Parathyroid adenoma (tissue), 2 donors: Measurements from ENCODE around the gene MYCBP2.
"Not testable (repeated sequence)": the region's sequence is repeated elsewhere in the genome, so short reads cannot be mapped to it uniquely, and the experiment has no call there.

Source experiments
- H2AFZ ChIP-seq: fragments of 300-600 bp; sonication (generic); one replicate; pipeline ENCODE4 v1.7.0; 2017; ENCODE audit warnings: antibody characterized with exemption, mild to moderate bottlenecking
- H3K27ac ChIP-seq: fragments of 300-600 bp; sonication (generic); one replicate; pipeline ENCODE4 v1.7.0; 2017
- H3K27me3 ChIP-seq: fragments of 300-600 bp; sonication (generic); one replicate; pipeline ENCODE4 v1.7.0; 2017; ENCODE audit warnings: low read length; ENCODE audit not compliant: control insufficient read depth, insufficient read depth
- H3K36me3 ChIP-seq: fragments of 300-600 bp; sonication (generic); one replicate; pipeline ENCODE4 v1.7.0; 2017; ENCODE audit warnings: low read length; ENCODE audit not compliant: control insufficient read depth, insufficient read depth
- H3K4me1 ChIP-seq: fragments of 300-600 bp; sonication (generic); one replicate; pipeline ENCODE4 v1.7.0; 2017; ENCODE audit warnings: control low read depth
- H3K4me2 ChIP-seq: fragments of 300-600 bp; sonication (generic); one replicate; pipeline ENCODE4 v1.7.0; 2017; ENCODE audit warnings: low read length
- H3K4me3 ChIP-seq: fragments of 300-600 bp; sonication (generic); one replicate; pipeline ENCODE4 v1.7.0; 2017; ENCODE audit warnings: low read depth, low read length
- H3K79me2 ChIP-seq: fragments of 300-600 bp; sonication (generic); one replicate; pipeline ENCODE4 v1.7.0; 2017; ENCODE audit warnings: control low read depth
- H3K9ac ChIP-seq: fragments of 300-600 bp; sonication (generic); one replicate; pipeline ENCODE4 v1.7.0; 2017; ENCODE audit warnings: mild to moderate bottlenecking
- H3K9me3 ChIP-seq: fragments of 300-600 bp; sonication (generic); one replicate; pipeline ENCODE4 v1.7.0; 2017; ENCODE audit warnings: low read length; ENCODE audit not compliant: control insufficient read depth
- TF ChIP-seq, protein P1 (sequence below): fragments of 300-600 bp; sonication (generic); IDR thresholded peaks from one replicate; pipeline ENCODE4 v1.7.0; 2017; ENCODE audit warnings: antibody characterized with exemption, mild to moderate bottlenecking
- donor health status: primary hyperparathyroidism.

MYCBP2 gene

DNA sequence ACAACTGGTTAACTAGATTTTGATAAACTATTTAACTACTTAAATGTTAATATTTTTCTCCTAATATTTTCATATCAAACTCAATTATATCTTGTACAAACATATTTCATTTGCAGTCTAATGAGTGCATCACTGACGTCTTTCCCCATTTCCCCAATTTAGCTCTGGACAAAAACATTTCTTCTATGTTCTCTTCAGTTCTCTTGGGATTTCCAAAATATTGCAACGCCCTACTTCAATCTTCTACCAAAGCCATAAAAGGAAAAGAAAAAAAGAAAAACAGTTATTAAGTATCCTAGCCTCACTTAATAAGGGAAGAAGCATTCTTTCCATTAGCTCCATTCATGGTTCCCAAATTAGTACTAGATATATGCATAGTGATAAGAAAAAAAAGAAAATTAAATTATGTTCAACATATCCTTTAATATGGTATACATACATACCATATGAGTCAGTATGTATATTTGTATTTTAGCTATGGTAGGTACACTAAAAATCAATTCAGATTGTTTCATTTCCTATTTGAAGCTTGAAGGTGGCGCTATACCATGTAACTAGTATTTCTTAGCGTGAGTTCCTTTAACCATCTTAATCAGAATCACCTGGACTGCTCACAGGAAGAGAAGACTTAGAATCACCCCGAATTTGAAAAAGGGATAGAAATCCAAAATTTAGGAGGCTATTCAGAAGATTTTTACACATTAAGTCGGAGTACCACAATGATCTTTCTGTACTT is 309.8 kb downstream of the MYCBP2 start:
- H2AFZ ChIP-seq = no peak overlapping the region
- no peak overlapping the region for H3K9ac ChIP-seq
- no peaks in the 10 kb centered on the region for H3K9me3 ChIP-seq
- H3K79me2 ChIP-seq = peaks cover 4% of the 10 kb centered on the region
- H3K4me1 ChIP-seq = no peaks in the 10 kb centered on the region
- peaks cover 3% of the 10 kb centered on the region for H3K36me3 ChIP-seq
- no peak overlapping the region for H3K4me3 ChIP-seq
- H3K4me2 ChIP-seq = no peak overlapping the region
- TF ChIP-seq, protein P1, sequence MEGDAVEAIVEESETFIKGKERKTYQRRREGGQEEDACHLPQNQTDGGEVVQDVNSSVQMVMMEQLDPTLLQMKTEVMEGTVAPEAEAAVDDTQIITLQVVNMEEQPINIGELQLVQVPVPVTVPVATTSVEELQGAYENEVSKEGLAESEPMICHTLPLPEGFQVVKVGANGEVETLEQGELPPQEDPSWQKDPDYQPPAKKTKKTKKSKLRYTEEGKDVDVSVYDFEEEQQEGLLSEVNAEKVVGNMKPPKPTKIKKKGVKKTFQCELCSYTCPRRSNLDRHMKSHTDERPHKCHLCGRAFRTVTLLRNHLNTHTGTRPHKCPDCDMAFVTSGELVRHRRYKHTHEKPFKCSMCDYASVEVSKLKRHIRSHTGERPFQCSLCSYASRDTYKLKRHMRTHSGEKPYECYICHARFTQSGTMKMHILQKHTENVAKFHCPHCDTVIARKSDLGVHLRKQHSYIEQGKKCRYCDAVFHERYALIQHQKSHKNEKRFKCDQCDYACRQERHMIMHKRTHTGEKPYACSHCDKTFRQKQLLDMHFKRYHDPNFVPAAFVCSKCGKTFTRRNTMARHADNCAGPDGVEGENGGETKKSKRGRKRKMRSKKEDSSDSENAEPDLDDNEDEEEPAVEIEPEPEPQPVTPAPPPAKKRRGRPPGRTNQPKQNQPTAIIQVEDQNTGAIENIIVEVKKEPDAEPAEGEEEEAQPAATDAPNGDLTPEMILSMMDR = no peak
- H3K27ac ChIP-seq = no peak overlapping the region
- H3K27me3 ChIP-seq = no peaks in the 10 kb centered on the region

DNA sequence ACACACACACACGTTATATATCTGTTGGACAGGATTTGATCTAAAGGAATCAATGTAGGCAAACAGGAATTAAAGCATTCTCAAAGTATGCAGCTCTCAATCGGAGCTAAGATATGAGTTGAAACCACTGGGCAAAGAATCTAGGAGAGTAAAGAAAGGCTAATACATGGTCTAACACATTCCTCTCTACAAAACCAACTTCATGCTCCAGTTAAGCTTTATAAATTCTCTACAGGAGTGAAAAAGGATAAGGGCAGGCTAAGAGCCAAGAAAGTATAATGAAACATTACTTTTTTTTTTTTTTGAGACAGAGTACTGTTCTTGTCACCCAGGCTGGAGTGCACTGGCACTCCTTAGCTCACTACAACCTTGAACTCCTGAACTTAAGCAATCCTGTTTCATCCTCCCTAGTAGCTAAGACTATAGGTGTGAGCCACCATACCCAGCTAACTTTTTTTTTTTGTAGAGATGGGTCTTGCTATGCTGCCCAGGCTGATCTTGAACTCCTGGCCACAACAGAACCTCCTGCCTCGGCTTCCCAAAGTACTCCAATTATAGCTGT is 310.6 kb downstream of the MYCBP2 start:
- Histone ChIP-seq H3K27ac (no peak overlapping the region), H3K27me3 (no peaks in the 10 kb centered on the region), H3K79me2 (peaks cover 4% of the 10 kb centered on the region), H3K9me3 (no peaks in the 10 kb centered on the region), H3K4me3 (no peak overlapping the region), H3K36me3 (peaks cover 3% of the 10 kb centered on the region), H3K4me2 (peak overlapping the region; percentile 42), H2AFZ (no peak overlapping the region), H3K4me1 (no peaks in the 10 kb centered on the region), H3K9ac (no peak overlapping the region)
- TF ChIP-seq, protein P1 = no peak

DNA sequence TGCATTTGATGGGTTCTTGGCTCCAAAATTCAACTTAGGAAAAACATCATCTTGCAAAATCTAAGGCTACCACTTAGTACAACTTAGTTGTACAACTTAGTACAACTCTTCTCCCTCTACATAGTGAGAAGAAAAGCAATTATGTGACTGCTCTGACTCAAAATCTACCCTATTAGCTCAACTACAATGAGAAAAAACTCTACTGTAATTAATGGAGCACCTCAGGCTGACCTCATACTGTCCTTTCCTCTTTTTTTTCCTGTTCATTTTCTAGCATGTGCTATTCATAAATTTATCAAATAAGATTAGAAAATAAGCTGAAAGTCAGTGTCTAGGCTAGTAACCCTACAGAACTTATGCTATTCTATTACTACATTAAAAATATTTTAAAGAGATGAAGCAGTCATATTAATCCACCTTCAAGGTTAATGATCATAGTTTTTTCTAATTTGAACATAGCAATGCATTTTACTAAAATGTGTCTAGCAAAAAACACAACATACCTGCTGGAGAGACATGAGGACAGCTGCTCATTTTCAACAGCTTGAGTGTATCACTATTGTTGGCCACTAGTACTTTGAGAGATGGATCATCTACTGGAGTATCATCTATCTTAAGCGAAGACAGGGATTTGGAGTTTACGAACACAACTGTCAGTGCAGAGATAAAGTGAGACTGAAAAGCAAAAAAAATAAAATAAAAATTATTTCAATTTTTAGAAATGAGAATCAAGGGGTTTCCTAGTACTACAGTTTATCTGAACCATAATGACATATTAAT is 311.8 kb downstream of the MYCBP2 start:
- no peaks in the 10 kb centered on the region for H3K27me3 ChIP-seq
- no peak overlapping the region for H3K9ac ChIP-seq
- H3K9me3 ChIP-seq = no peaks in the 10 kb centered on the region
- H3K79me2 ChIP-seq = peaks cover 4% of the 10 kb centered on the region
- no peak overlapping the region for H3K4me2 ChIP-seq
- TF ChIP-seq, protein P1 = no peak
- no peak overlapping the region for H3K27ac ChIP-seq
- H3K36me3 ChIP-seq = peaks cover 3% of the 10 kb centered on the region
- no peaks in the 10 kb centered on the region for H3K4me1 ChIP-seq
- no peak overlapping the region for H2AFZ ChIP-seq
- no peak overlapping the region for H3K4me3 ChIP-seq

DNA sequence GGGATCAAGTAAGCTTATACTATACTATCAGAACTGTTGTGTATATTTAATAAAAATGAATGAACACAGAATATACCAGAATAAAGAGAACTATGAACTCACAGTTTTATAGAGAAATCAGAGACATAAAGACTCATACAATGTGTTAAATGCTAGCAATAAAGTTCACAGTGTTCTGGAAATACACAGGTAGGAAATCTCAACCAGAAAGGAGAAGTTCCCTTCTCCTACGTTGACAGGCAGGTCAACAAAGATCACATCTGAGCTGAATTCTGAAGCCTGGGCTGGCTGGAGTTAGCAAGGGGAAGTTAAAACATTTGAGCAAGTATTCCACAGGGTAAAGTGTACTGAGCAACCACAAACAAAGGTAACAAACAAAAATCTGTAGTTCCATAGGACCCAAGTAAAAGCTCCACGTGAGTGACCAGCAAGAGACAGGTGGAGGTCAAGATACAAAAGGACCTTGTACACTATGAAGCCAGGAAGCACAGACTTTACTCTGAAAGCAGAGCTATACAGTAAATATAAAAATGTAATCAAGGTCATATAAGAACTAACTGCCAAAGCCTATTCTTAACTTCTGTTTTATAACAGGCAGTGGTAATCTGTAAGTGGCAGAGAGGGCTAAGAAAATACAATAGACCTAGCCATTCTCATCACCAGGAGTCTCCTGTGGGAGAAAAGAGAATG is 312.9 kb downstream of the MYCBP2 start:
- Histone ChIP-seq H3K9ac (no peak overlapping the region), H3K4me3 (no peak overlapping the region), H3K79me2 (no peaks in the 10 kb centered on the region), H3K27ac (no peak overlapping the region), H3K9me3 (no peaks in the 10 kb centered on the region), H3K27me3 (no peaks in the 10 kb centered on the region), H2AFZ (no peak overlapping the region), H3K4me1 (no peaks in the 10 kb centered on the region), H3K4me2 (no peak overlapping the region), H3K36me3 (peaks cover 3% of the 10 kb centered on the region)
- TF ChIP-seq, protein P1 = no peak

DNA sequence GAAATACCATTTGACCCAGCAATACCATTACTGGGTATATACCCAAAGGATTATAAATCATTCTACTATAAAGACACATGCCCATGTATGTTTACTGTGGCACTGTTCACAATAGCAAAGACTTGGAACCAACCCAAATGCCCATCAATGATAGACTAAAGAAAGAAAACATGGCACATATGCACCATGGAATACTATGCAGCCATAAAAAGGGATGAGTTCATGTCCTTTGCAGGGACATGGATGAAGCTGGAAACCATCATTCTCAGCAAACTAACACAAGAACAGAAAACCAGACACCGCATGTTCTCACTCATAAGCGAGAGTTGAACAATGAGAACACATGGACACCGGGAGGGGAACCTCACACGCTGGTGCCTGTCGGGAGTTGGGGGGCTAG is 317.2 kb downstream of the MYCBP2 start:
- H3K4me2 ChIP-seq, H3K36me3 ChIP-seq, H3K27me3 ChIP-seq, H3K9ac ChIP-seq, H3K79me2 ChIP-seq, H3K27ac ChIP-seq, H3K9me3 ChIP-seq, H2AFZ ChIP-seq, H3K4me1 ChIP-seq, H3K4me3 ChIP-seq: not testable (repeated sequence)
